Measurements from ENCODE around the gene LLGL1.
"Not testable (repeated sequence)": the region's sequence is repeated elsewhere in the genome, so short reads cannot be mapped to it uniquely, and the experiment has no call there.

LLGL1 gene

DNA sequence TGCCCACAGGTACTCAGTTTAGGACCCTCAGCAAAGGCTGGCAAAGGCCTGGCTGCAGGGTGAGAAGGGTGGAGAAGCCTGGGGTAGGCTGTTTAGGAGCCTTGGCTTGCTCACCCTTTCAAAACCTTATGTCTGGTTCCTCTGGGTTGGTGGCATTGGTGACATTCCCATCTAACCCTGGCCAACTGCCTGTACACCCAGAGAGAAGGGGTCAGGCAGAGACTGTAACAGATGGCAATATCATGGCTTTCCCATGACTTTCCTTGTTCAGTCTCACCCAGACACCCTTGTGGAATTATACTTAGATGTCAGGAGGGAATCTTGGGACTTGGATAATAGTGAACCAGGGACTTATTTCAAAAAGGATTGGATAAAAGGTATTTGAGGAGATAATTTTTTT is 18.5 kb upstream of the LLGL1 start:
- no peaks in the 10 kb centered on the region for H3K9me2 ChIP-seq (ENCODE audit: low read depth, low read length)
- no peaks in the 10 kb centered on the region for H3K27me3 ChIP-seq (ENCODE audit: insufficient read depth, low read length)
- H2AFZ ChIP-seq (ENCODE audit: low read length): no peak overlapping the region
- no peaks in the 10 kb centered on the region for H3K9me3 ChIP-seq (ENCODE audit: low read length)
- H3K4me3 ChIP-seq (ENCODE audit: low read depth, low read length, poor library complexity, severe bottlenecking): no peak overlapping the region
- no peaks in the 10 kb centered on the region for H3K79me2 ChIP-seq (ENCODE audit: insufficient read depth, low read length)
- no peak overlapping the region for H3K27ac ChIP-seq (ENCODE audit: low read depth, low read length, poor library complexity, severe bottlenecking)
- no peak overlapping the region for H3K9ac ChIP-seq (ENCODE audit: low read length)
- no peak overlapping the region for H3K4me2 ChIP-seq (ENCODE audit: low read length)
- peaks cover 72% of the 10 kb centered on the region for H3K36me3 ChIP-seq (ENCODE audit: insufficient read depth, low read length)
- H3F3A ChIP-seq (ENCODE audit: insufficient read depth, low read length): no peaks in the 10 kb centered on the region
- no peaks in the 10 kb centered on the region for H4K20me1 ChIP-seq (ENCODE audit: insufficient read depth, low read length)
- TF ChIP-seq, protein P1, sequence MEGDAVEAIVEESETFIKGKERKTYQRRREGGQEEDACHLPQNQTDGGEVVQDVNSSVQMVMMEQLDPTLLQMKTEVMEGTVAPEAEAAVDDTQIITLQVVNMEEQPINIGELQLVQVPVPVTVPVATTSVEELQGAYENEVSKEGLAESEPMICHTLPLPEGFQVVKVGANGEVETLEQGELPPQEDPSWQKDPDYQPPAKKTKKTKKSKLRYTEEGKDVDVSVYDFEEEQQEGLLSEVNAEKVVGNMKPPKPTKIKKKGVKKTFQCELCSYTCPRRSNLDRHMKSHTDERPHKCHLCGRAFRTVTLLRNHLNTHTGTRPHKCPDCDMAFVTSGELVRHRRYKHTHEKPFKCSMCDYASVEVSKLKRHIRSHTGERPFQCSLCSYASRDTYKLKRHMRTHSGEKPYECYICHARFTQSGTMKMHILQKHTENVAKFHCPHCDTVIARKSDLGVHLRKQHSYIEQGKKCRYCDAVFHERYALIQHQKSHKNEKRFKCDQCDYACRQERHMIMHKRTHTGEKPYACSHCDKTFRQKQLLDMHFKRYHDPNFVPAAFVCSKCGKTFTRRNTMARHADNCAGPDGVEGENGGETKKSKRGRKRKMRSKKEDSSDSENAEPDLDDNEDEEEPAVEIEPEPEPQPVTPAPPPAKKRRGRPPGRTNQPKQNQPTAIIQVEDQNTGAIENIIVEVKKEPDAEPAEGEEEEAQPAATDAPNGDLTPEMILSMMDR (IDR thresholded peaks at IDR 0.05; ENCODE audit: low read length): no peak
- TF ChIP-seq EZH2 (IDR thresholded peaks at IDR 0.05; ENCODE audit: borderline replicate concordance, low read length): no peak
- no peaks in the 10 kb centered on the region for H3K4me1 ChIP-seq (ENCODE audit: insufficient read depth, low read length, severe bottlenecking)

DNA sequence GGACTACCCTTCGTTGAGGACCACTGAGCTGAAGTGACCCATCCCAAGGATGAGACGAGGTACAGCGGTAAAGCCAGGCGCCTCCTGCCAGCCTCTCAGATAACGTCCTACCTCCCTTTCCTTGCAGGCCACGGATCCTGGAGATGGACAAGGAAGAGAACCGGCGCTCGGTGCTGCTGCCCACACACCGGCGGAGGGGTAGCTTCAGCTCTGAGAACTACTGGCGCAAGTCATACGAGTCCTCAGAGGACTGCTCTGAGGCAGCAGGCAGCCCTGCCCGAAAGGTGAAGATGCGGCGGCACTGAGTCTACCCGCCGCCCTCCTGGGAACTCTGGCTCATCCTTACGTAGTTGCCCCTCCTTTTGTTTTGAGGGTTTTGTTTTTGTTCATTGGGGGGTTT is 17.3 kb upstream of the LLGL1 start:
- no peak overlapping the region for H2AFZ ChIP-seq (ENCODE audit: low read length)
- no peak overlapping the region for H3K4me3 ChIP-seq (ENCODE audit: low read depth, low read length, poor library complexity, severe bottlenecking)
- no peaks in the 10 kb centered on the region for H3K79me2 ChIP-seq (ENCODE audit: insufficient read depth, low read length)
- no peaks in the 10 kb centered on the region for H3F3A ChIP-seq (ENCODE audit: insufficient read depth, low read length)
- H3K27ac ChIP-seq (ENCODE audit: low read depth, low read length, poor library complexity, severe bottlenecking): no peak overlapping the region
- H3K4me1 ChIP-seq (ENCODE audit: insufficient read depth, low read length, severe bottlenecking): no peaks in the 10 kb centered on the region
- no peaks in the 10 kb centered on the region for H4K20me1 ChIP-seq (ENCODE audit: insufficient read depth, low read length)
- H3K9me3 ChIP-seq (ENCODE audit: low read length): no peaks in the 10 kb centered on the region
- no peak overlapping the region for H3K4me2 ChIP-seq (ENCODE audit: low read length)
- H3K36me3 ChIP-seq (ENCODE audit: insufficient read depth, low read length): peaks cover 71% of the 10 kb centered on the region
- H3K9me2 ChIP-seq (ENCODE audit: low read depth, low read length): no peaks in the 10 kb centered on the region
- H3K9ac ChIP-seq (ENCODE audit: low read length): no peak overlapping the region
- TF ChIP-seq EZH2 (IDR thresholded peaks at IDR 0.05; ENCODE audit: borderline replicate concordance, low read length): no peak
- TF ChIP-seq, protein P1 (IDR thresholded peaks at IDR 0.05; ENCODE audit: low read length): no peak
- H3K27me3 ChIP-seq (ENCODE audit: insufficient read depth, low read length): no peaks in the 10 kb centered on the region

DNA sequence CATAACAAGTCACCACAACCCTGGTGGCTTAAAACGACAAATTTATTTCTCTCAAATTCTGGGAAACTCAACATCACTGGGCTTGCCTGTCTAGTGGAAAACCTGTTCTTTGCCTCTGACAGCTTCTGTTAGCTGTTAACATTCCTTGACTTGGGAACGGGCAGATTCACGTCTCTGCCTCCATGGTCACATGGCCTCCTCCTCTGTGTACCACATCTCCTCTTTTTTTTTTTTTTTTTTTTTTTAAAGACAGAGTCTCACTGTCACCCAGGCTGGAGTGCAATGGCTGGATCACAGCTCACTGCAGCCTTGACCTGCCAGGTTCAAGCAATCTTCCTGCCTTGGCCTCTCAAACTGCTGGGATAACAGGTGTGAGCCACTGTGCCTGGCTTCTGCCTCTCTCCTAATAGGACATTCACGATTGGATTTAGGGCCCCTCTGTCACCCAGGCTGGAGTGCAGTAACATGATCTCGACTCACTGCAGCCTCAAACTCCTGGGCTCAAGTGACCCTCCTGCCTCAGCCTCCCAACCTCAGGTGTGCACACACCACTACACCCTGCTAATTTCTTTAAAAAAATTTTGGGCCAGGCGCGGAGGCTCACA is 11.7 kb upstream of the LLGL1 start:
- Histone ChIP-seq H3K36me3 (ENCODE audit: insufficient read depth, low read length) (peaks cover 24% of the 10 kb centered on the region), H3K4me2 (ENCODE audit: low read length) (no peak overlapping the region), H3K4me1 (ENCODE audit: insufficient read depth, low read length, severe bottlenecking) (no peaks in the 10 kb centered on the region), H3K9me2 (ENCODE audit: low read depth, low read length) (no peaks in the 10 kb centered on the region), H4K20me1 (ENCODE audit: insufficient read depth, low read length) (no peaks in the 10 kb centered on the region), H3F3A (ENCODE audit: insufficient read depth, low read length) (no peaks in the 10 kb centered on the region), H3K27me3 (ENCODE audit: insufficient read depth, low read length) (no peaks in the 10 kb centered on the region), H3K4me3 (ENCODE audit: low read depth, low read length, poor library complexity, severe bottlenecking) (no peak overlapping the region), H3K9ac (ENCODE audit: low read length) (no peak overlapping the region), H3K27ac (ENCODE audit: low read depth, low read length, poor library complexity, severe bottlenecking) (no peak overlapping the region), H2AFZ (ENCODE audit: low read length) (no peak overlapping the region), H3K79me2 (ENCODE audit: insufficient read depth, low read length) (no peaks in the 10 kb centered on the region), H3K9me3 (ENCODE audit: low read length) (no peaks in the 10 kb centered on the region)
- TF ChIP-seq EZH2 (IDR thresholded peaks at IDR 0.05; ENCODE audit: borderline replicate concordance, low read length): no peak
- TF ChIP-seq, protein P1 (IDR thresholded peaks at IDR 0.05; ENCODE audit: low read length): no peak

DNA sequence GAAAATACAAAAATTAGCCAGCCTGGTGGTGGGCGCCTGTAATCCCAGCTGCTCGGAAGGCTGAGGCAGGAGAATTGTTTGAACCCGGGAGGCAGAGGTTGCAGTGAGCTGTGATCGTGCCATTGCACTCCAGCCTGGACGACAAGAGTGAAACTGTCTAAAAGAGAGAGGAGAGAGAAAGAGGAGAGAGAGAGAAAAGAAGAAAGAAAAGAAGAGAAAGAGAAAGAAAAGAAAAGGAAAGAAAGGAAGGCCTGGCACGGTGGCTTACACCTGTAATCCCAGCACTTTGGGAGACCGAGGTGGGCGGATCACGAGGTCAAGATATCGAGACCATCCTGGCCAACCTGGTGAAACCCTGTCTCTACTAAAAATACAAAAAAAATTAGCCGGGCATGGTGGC is 8.5 kb upstream of the LLGL1 start:
- not testable (repeated sequence) for H3K27ac ChIP-seq (ENCODE audit: low read depth, low read length, poor library complexity, severe bottlenecking); H3K9ac ChIP-seq (ENCODE audit: low read length); H3F3A ChIP-seq (ENCODE audit: insufficient read depth, low read length); H4K20me1 ChIP-seq (ENCODE audit: insufficient read depth, low read length); H3K36me3 ChIP-seq (ENCODE audit: insufficient read depth, low read length); H3K4me2 ChIP-seq (ENCODE audit: low read length); H3K79me2 ChIP-seq (ENCODE audit: insufficient read depth, low read length); H3K9me3 ChIP-seq (ENCODE audit: low read length); H3K9me2 ChIP-seq (ENCODE audit: low read depth, low read length); H2AFZ ChIP-seq (ENCODE audit: low read length); H3K4me3 ChIP-seq (ENCODE audit: low read depth, low read length, poor library complexity, severe bottlenecking); H3K4me1 ChIP-seq (ENCODE audit: insufficient read depth, low read length, severe bottlenecking); H3K27me3 ChIP-seq (ENCODE audit: insufficient read depth, low read length)
